Sigmoid colon (tissue), 4 donors: Measurements from ENCODE around the gene DNAJC6.

ENCODE experiments used
- EP300 ChIP-seq, 4 donors: sonication (generic); formaldehyde crosslinking; IDR thresholded peaks; one replicate each; pipeline ENCODE4 v1.6.1; 2017; ENCODE audit warnings: antibody characterized with exemption in 4 of 4
- POLR2A ChIP-seq, 2 donors: fragments of 450-650 bp; IDR thresholded peaks; one replicate each; pipeline ENCODE4 v1.6.1; 2016; ENCODE audit warnings: antibody characterized with exemption in 2 of 2, mild to moderate bottlenecking in 2 of 2, moderate library complexity in 2 of 2
- TF ChIP-seq, protein P1 (sequence below), 4 experiments: fragments of 450-650 bp in 3 of 4; fragments of 200-600 bp in 1 of 4; IDR thresholded peaks; one replicate each; pipeline ENCODE4 v1.5.1; 2016 to 2019; ENCODE audit warnings: antibody characterized with exemption in 4 of 4, mild to moderate bottlenecking in 3 of 4, moderate library complexity in 2 of 4

DNA sequence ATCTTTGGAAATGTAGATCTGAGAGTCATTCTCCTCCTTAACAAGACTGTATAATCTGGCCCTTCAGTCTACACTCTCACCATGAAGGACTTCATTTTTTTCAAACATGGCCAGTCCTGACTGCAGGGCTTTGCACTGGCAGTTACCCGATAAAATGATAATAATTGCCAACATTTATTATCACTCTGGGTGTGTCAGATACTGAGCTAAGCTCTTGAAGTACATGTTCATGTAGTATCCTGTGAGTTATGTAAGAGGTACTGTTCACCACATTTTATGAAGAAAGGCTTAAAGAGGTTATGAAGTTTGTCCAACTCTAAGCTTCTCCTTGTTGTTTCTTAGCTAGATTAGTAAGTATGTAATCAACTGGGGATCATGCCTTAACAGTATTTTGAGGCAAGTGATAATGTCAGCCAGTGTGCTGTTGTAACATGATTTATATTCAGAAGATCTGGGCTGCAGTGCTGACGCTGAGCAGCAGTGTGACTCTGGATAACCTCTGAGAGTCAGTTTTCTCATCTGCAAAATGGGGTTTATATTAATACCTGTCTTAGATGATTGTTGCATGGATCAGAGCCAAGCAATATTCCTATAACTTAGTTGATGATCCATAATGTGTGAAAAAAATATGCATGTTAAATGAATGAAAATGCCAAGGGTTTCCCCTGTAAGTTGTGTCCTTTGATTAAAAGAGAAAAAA lies 69.1 kb downstream of the DNAJC6 start:
- no peak for TF ChIP-seq EP300 (IDR thresholded peaks at IDR 0.05)
- TF ChIP-seq, protein P1, sequence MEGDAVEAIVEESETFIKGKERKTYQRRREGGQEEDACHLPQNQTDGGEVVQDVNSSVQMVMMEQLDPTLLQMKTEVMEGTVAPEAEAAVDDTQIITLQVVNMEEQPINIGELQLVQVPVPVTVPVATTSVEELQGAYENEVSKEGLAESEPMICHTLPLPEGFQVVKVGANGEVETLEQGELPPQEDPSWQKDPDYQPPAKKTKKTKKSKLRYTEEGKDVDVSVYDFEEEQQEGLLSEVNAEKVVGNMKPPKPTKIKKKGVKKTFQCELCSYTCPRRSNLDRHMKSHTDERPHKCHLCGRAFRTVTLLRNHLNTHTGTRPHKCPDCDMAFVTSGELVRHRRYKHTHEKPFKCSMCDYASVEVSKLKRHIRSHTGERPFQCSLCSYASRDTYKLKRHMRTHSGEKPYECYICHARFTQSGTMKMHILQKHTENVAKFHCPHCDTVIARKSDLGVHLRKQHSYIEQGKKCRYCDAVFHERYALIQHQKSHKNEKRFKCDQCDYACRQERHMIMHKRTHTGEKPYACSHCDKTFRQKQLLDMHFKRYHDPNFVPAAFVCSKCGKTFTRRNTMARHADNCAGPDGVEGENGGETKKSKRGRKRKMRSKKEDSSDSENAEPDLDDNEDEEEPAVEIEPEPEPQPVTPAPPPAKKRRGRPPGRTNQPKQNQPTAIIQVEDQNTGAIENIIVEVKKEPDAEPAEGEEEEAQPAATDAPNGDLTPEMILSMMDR (IDR thresholded peaks at IDR 0.05), result no peak
- no peak for TF ChIP-seq POLR2A (IDR thresholded peaks at IDR 0.05)
